DOHH2 (cell line): ENCODE measurements around the gene PSMB10.

Experiments used
- EZH2phosphoT487 ChIP-seq: fragments of 200-600 bp; sonication (generic); IDR thresholded peaks from 2 replicates; pipeline ENCODE4 v1.6.1; 2017; ENCODE audit warnings: borderline replicate concordance, mild to moderate bottlenecking, antibody characterized with exemption, low read length, moderate library complexity, mixed read lengths
- TF ChIP-seq, protein P1 (sequence below): fragments of 200-600 bp; sonication (generic); IDR thresholded peaks from one replicate; pipeline ENCODE4 v1.5.1; 2014; ENCODE audit warnings: antibody characterized with exemption, mild to moderate bottlenecking, low read depth, low read length; ENCODE audit not compliant: poor library complexity, severe bottlenecking

DNA sequence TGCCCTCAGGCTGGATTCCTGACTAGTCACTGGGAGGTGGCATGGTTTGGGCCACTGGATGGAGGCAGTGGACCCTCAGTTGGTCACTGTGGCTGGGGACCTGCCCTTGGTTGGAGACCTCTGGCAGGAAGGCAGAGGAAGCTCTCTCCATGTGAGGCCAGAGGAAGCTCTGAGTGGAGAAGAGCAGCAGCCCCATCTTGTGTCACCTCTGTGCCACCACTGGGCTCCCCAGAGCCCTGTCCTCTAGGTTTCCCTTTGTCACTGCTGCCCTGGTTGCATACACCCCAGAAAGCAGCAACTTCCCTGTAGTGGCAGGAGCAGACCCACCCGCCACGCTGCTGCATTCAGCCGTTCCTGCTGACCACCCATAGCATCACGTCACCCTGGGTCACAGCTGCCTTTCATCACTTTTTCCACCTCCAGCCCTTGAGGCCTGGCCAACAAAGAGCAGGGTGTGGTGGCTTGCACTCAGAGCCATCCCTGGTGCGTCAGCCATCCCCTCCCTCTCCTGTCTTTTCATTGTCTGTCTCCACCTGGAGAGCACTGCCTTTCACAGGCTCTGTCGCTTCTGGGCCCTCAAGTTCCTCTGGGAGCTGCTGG lies 16.9 kb downstream of the PSMB10 start:
- TF ChIP-seq, protein P1, sequence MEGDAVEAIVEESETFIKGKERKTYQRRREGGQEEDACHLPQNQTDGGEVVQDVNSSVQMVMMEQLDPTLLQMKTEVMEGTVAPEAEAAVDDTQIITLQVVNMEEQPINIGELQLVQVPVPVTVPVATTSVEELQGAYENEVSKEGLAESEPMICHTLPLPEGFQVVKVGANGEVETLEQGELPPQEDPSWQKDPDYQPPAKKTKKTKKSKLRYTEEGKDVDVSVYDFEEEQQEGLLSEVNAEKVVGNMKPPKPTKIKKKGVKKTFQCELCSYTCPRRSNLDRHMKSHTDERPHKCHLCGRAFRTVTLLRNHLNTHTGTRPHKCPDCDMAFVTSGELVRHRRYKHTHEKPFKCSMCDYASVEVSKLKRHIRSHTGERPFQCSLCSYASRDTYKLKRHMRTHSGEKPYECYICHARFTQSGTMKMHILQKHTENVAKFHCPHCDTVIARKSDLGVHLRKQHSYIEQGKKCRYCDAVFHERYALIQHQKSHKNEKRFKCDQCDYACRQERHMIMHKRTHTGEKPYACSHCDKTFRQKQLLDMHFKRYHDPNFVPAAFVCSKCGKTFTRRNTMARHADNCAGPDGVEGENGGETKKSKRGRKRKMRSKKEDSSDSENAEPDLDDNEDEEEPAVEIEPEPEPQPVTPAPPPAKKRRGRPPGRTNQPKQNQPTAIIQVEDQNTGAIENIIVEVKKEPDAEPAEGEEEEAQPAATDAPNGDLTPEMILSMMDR: no peak
- TF ChIP-seq EZH2phosphoT487: no peak
